Neural cell (in vitro differentiated cells): Measurements from ENCODE around the gene OR4C16. TPM values are rescaled to one million over a fixed set of nuclear protein-coding genes. Genes with fewer than 3 reads are reported as not detected.

Source experiments
- H2AFZ ChIP-seq: fragments of 200-600, 300-800 bp; sonication (generic), shearing (Covaris generic); 2 replicates; pipeline ENCODE4 v1.6.0; 2014; ENCODE audit warnings: low read depth, mild to moderate bottlenecking, antibody characterized with exemption, low read length, moderate library complexity
- H3F3A ChIP-seq: fragments of 200-600 bp; shearing (Covaris generic); 2 replicates; pipeline ENCODE4 v1.6.1; 2016; ENCODE audit warnings: mild to moderate bottlenecking, moderate library complexity, mixed read lengths, antibody characterized with exemption, low read length; ENCODE audit not compliant: insufficient read depth, poor library complexity, severe bottlenecking
- H3K27ac ChIP-seq: fragments of 200-600, 300-800 bp; sonication (generic), shearing (Covaris generic); 2 replicates; pipeline ENCODE4 v1.5.1; 2014; ENCODE audit warnings: mild to moderate bottlenecking, low read length, moderate library complexity
- H3K27me3 ChIP-seq: fragments of 300-800, 200-600 bp; sonication (generic), shearing (Covaris generic); 2 replicates; pipeline ENCODE4 v1.6.0; 2014; ENCODE audit warnings: mild to moderate bottlenecking, low read depth, low read length, moderate library complexity; ENCODE audit not compliant: insufficient read depth
- H3K36me3 ChIP-seq: fragments of 300-800, 200-600 bp; sonication (generic), shearing (Covaris generic); 2 replicates; pipeline ENCODE4 v1.5.1; 2014; ENCODE audit warnings: mild to moderate bottlenecking, antibody characterized with exemption, low read length, moderate library complexity; ENCODE audit not compliant: insufficient read depth
- H3K4me2 ChIP-seq: fragments of 300-800, 200-600 bp; sonication (generic), shearing (Covaris generic); 2 replicates; pipeline ENCODE4 v1.6.0; 2014; ENCODE audit warnings: mild to moderate bottlenecking, low read length
- H3K4me3 ChIP-seq: fragments of 300-800, 200-600 bp; sonication (generic), shearing (Covaris generic); 2 replicates; pipeline ENCODE4 v1.5.1; 2014; ENCODE audit warnings: mild to moderate bottlenecking, low read length, moderate library complexity
- H3K79me2 ChIP-seq: fragments of 200-600 bp; shearing (Covaris generic); replicated peaks from 2 replicates; pipeline ENCODE4 v1.6.0; 2014; ENCODE audit warnings: mild to moderate bottlenecking, low read length, moderate library complexity; ENCODE audit not compliant: insufficient read depth
- H3K9ac ChIP-seq: fragments of 300-800, 200-600 bp; sonication (generic), shearing (Covaris generic); 2 replicates; pipeline ENCODE4 v1.6.1; 2016; ENCODE audit warnings: mild to moderate bottlenecking, low read length, mixed read lengths
- H3K9me2 ChIP-seq: fragments of 200-600 bp; shearing (Covaris generic); 2 replicates; pipeline ENCODE4 v1.6.1; 2016; ENCODE audit warnings: mild to moderate bottlenecking, low read length, mixed read lengths; ENCODE audit not compliant: insufficient read depth
- H3K9me3 ChIP-seq: fragments of 200-600, 300-800 bp; sonication (generic), shearing (Covaris generic); 2 replicates; pipeline ENCODE4 v1.6.1; 2016; ENCODE audit warnings: mild to moderate bottlenecking, mixed run types, low read length, moderate library complexity, mixed read lengths
- H4K20me1 ChIP-seq: fragments of 200-600 bp; shearing (Covaris generic); 2 replicates; pipeline ENCODE4 v1.6.1; 2016; ENCODE audit warnings: mild to moderate bottlenecking, mixed run types; ENCODE audit not compliant: insufficient read depth
- CTCF ChIP-seq: fragments of 450-650 bp; IDR thresholded peaks from 2 replicates; pipeline ENCODE4 v1.5.1; 2014; ENCODE audit warnings: antibody characterized with exemption, mild to moderate bottlenecking, moderate library complexity; ENCODE audit not compliant: poor library complexity, severe bottlenecking
- EP300 ChIP-seq: fragments of 450-650 bp; conservative IDR thresholded peaks from 2 replicates; pipeline ENCODE4 v1.6.1; 2014; ENCODE audit warnings: antibody characterized with exemption, mild to moderate bottlenecking, moderate library complexity; ENCODE audit not compliant: poor library complexity, severe bottlenecking
- EZH2 ChIP-seq: fragments of 200-600, 300-800 bp; shearing (Covaris generic), sonication (generic); IDR thresholded peaks from 2 replicates; pipeline ENCODE4 v1.6.1; 2014; ENCODE audit warnings: antibody characterized with exemption, low read length, borderline replicate concordance, mild to moderate bottlenecking; ENCODE audit not compliant: insufficient read depth, poor library complexity, severe bottlenecking
- MXI1 ChIP-seq: fragments of 450-650 bp; conservative IDR thresholded peaks from 2 replicates; pipeline ENCODE4 v1.6.1; 2014; ENCODE audit warnings: antibody characterized with exemption, mild to moderate bottlenecking; ENCODE audit not compliant: poor library complexity, severe bottlenecking
- POLR2AphosphoS5 ChIP-seq: IDR thresholded peaks from 2 replicates; pipeline ENCODE4 v1.6.1; 2012
- RAD21 ChIP-seq: fragments of 450-650 bp; conservative IDR thresholded peaks from 2 replicates; pipeline ENCODE4 v1.6.1; 2014; ENCODE audit warnings: antibody characterized with exemption, mild to moderate bottlenecking, moderate library complexity
- REST ChIP-seq: IDR thresholded peaks from 2 replicates; pipeline ENCODE4 v1.6.1; 2012; ENCODE audit warnings: borderline replicate concordance
- SMC3 ChIP-seq: fragments of 450-650 bp; conservative IDR thresholded peaks from 2 replicates; pipeline ENCODE4 v1.6.1; 2014; ENCODE audit warnings: antibody characterized with exemption, mild to moderate bottlenecking, moderate library complexity; ENCODE audit not compliant: poor library complexity
- TAF1 ChIP-seq: IDR thresholded peaks from 2 replicates; pipeline ENCODE4 v1.6.1; 2012; ENCODE audit warnings: low read depth
- polyA plus RNA-seq: library from polyadenylated mRNA; depleted of rRNA; stranded (reverse); fragments of >200 nt; gene quantifications from 2 replicates; pipeline ENCODE4 v1.2.3, GENCODE V29; 2014

Gene OR4C16
- polyA plus RNA-seq, 1 donor from 2014 or later, result not detected

GRCh38 chr11:55572548-55572947, 620 bp downstream of the OR4C16 start:
- no peaks in the 10 kb centered on the region for H4K20me1 ChIP-seq

GRCh38 chr11:55607545-55607944, 35.6 kb downstream of the OR4C16 start, which contains the start of gene OR4C11:
OR4C11 (minus strand) TSS chr11:55607645; CDS start chr11:55604373, 3,272 bp downstream.
- TF ChIP-seq REST (no peak), POLR2AphosphoS5 (no peak), EZH2 (no peak), MXI1 (no peak), TAF1 (no peak), CTCF (no peak), SMC3 (no peak), EP300 (no peak), RAD21 (no peak)
- H2AFZ ChIP-seq, result no peak within 1 kb of the TSS
- H3K4me2 ChIP-seq, result no peak within 1 kb of the TSS
- H3K79me2 ChIP-seq, result no peaks in the 10 kb centered on the region
- no peaks in the 10 kb centered on the region for H4K20me1 ChIP-seq
- H3K27ac ChIP-seq, result no peak within 1 kb of the TSS
- no peaks in the 10 kb centered on the region for H3K27me3 ChIP-seq
- no peaks in the 10 kb centered on the region for H3K9me2 ChIP-seq
- no peaks in the 10 kb centered on the region for H3K9me3 ChIP-seq
- H3K4me3 ChIP-seq, result no peak within 1 kb of the TSS
- no peak within 1 kb of the TSS for H3K9ac ChIP-seq
- no peaks in the 10 kb centered on the region for H3K36me3 ChIP-seq
- H3F3A ChIP-seq, result no peaks in the 10 kb centered on the region

More at GRCh38 chr11:55572548-55572947, 620 bp downstream of the OR4C16 start:
- Histone ChIP-seq H3K27me3 (no peaks in the 10 kb centered on the region), H3K9me3 (no peaks in the 10 kb centered on the region), H2AFZ (no peak overlapping the region), H3K4me2 (no peak overlapping the region), H3K79me2 (no peaks in the 10 kb centered on the region), H3F3A (no peaks in the 10 kb centered on the region), H3K9me2 (no peaks in the 10 kb centered on the region), H3K4me3 (no peak overlapping the region), H3K36me3 (no peaks in the 10 kb centered on the region), H3K27ac (no peak overlapping the region), H3K9ac (no peak overlapping the region)
- no peak for TF ChIP-seq RAD21
- TF ChIP-seq TAF1, result no peak
- TF ChIP-seq EZH2, result no peak

Other genes with a start within 250 kb of the OR4C16 start
- gene OR4A16, start 228.9 kb upstream of the OR4C16 start, polyA plus RNA-seq, result not detected in 2 replicates
- gene OR4A15, start 204.2 kb upstream of the OR4C16 start, polyA plus RNA-seq, result not detected in 2 replicates
- gene OR4C15, start 17.7 kb upstream of the OR4C16 start, polyA plus RNA-seq, result not detected in 2 replicates
- not detected in 2 replicates for gene OR4C11, start 35.5 kb downstream of the OR4C16 start, polyA plus RNA-seq
- not detected in 2 replicates for gene OR4P4, start 63.0 kb downstream of the OR4C16 start, polyA plus RNA-seq
- not detected in 2 replicates for gene OR4S2, start 76.2 kb downstream of the OR4C16 start, polyA plus RNA-seq
- not detected in 2 replicates for gene OR4C6, start 90.1 kb downstream of the OR4C16 start, polyA plus RNA-seq
- gene OR5D13, start 201.3 kb downstream of the OR4C16 start, polyA plus RNA-seq, result not detected in 2 replicates
- not detected in 2 replicates for gene OR5D14, start 223.4 kb downstream of the OR4C16 start, polyA plus RNA-seq
- not detected in 2 replicates for gene OR5L1, start 239.2 kb downstream of the OR4C16 start, polyA plus RNA-seq
- gene OR5D18, start 247.5 kb downstream of the OR4C16 start, polyA plus RNA-seq, result not detected in 2 replicates